G401.6 (cell line): ENCODE results near the gene TCL1B.

Experiments
- FAIRE-seq: peaks from 2 replicates; lab custom pipeline; 2012; peaks lifted over from hg19 to GRCh38; lab: Jason Lieb, UNC

TCL1B gene

GRCh38 chr14:95667249-95667693 lies 19.0 kb upstream of the TCL1B start:
- FAIRE-seq: no peak

- FAIRE-seq: no peak
Measured at GRCh38 chr14:95668235-95668772, 17.9 kb upstream of the TCL1B start.

GRCh38 chr14:95674613-95675012 lies 11.6 kb upstream of the TCL1B start:
- FAIRE-seq: no peak

GRCh38 chr14:95675486-95675885 lies 10.7 kb upstream of the TCL1B start:
- no peak for FAIRE-seq

GRCh38 chr14:95677179-95677835 lies 8.9 kb upstream of the TCL1B start:
- no peak for FAIRE-seq

GRCh38 chr14:95679148-95679815 lies 6.9 kb upstream of the TCL1B start:
- no peak for FAIRE-seq

GRCh38 chr14:95679998-95680735 lies 6.1 kb upstream of the TCL1B start:
- no peak for FAIRE-seq

- FAIRE-seq: no peak
Measured at GRCh38 chr14:95681153-95681552, 5.1 kb upstream of the TCL1B start.

GRCh38 chr14:95683793-95684192 lies 2.4 kb upstream of the TCL1B start:
- no peak for FAIRE-seq

GRCh38 chr14:95686935-95687334 lies 709 bp downstream of the TCL1B start:
- no peak for FAIRE-seq

GRCh38 chr14:95689441-95689840 lies 3.2 kb downstream of the TCL1B start:
- FAIRE-seq: no peak

- no peak for FAIRE-seq
Measured at GRCh38 chr14:95690815-95691214, 4.6 kb downstream of the TCL1B start.

GRCh38 chr14:95691591-95691990 lies 5.4 kb downstream of the TCL1B start:
- no peak for FAIRE-seq

- no peak for FAIRE-seq
Measured at GRCh38 chr14:95692109-95692508, 5.9 kb downstream of the TCL1B start.

- FAIRE-seq: no peak
Measured at GRCh38 chr14:95695051-95695450, 8.8 kb downstream of the TCL1B start.

- FAIRE-seq: no peak
Measured at GRCh38 chr14:95695913-95696312, 9.7 kb downstream of the TCL1B start.

GRCh38 chr14:95696741-95697140 lies 10.5 kb downstream of the TCL1B start:
- no peak for FAIRE-seq

- no peak for FAIRE-seq
Measured at GRCh38 chr14:95697764-95698163, 11.5 kb downstream of the TCL1B start.

GRCh38 chr14:95698287-95698686 lies 12.1 kb downstream of the TCL1B start:
- no peak for FAIRE-seq

- FAIRE-seq: no peak
Measured at GRCh38 chr14:95699412-95699811, 13.2 kb downstream of the TCL1B start.

GRCh38 chr14:95700221-95700976 lies 14.2 kb downstream of the TCL1B start:
- no peak for FAIRE-seq

- FAIRE-seq: no peak
Measured at GRCh38 chr14:95701846-95702221, 15.6 kb downstream of the TCL1B start.
